AG09319 (cell line): ENCODE results near the gene MYO7B.

Source experiments
- DNase-seq: peaks from one replicate; pipeline ENCODE4 v3.0.0-alpha.2; 2010; ENCODE audit warnings: low read depth; ENCODE audit errors: extremely low read depth
- CTCF ChIP-seq: IDR thresholded peaks from 2 replicates; pipeline ENCODE4 v1.5.1; 2011; ENCODE audit warnings: low read depth, mild to moderate bottlenecking, inconsistent platforms, low read length, moderate library complexity

The MYO7B gene

GRCh38 chr2:127644066-127645025 is 108.9 kb downstream of the MYO7B start:
- no peak; the same call in 1 of the 2 replicates for TF ChIP-seq CTCF
- DNase-seq, result no peak

GRCh38 chr2:127645026-127645394 is 109.5 kb downstream of the MYO7B start:
- no peak for DNase-seq
- TF ChIP-seq CTCF, result no peak

- DNase-seq, result no peak
- no peak for TF ChIP-seq CTCF
Observed at GRCh38 chr2:127645395-127646291, 110.2 kb downstream of the MYO7B start, which contains the start of gene GPR17. GPR17 (plus strand) TSS chr2:127646153; CDS start chr2:127650736, 4,583 bp downstream.

GRCh38 chr2:127646487-127647241 is 111.2 kb downstream of the MYO7B start:
- DNase-seq, result no peak
- no peak for TF ChIP-seq CTCF

GRCh38 chr2:127647242-127648190 is 112.0 kb downstream of the MYO7B start:
- TF ChIP-seq CTCF, result no peak

GRCh38 chr2:127648321-127648720 is 112.8 kb downstream of the MYO7B start:
- DNase-seq, result no peak
- no peak for TF ChIP-seq CTCF

More at GRCh38 chr2:127647242-127648190, 112.0 kb downstream of the MYO7B start:
- DNase-seq, result no peak
